Raji (cell line): ENCODE results near the gene LRRC25.

Experiments
- POLR2A ChIP-seq: IDR thresholded peaks from 2 replicates; pipeline ENCODE4 v1.6.1; 2011; ENCODE audit warnings: low read depth, low read length, control low read depth; ENCODE audit not compliant: insufficient read depth

Gene LRRC25

GRCh38 chr19:18397242-18398202, at the start of gene LRRC25:
LRRC25 (minus strand) TSS chr19:18397622; CDS start chr19:18396963, 659 bp downstream.
- no peak for TF ChIP-seq POLR2A

GRCh38 chr19:18446811-18447359, 49.5 kb upstream of the LRRC25 start:
- TF ChIP-seq POLR2A: no peak

GRCh38 chr19:18446145-18446810, 48.9 kb upstream of the LRRC25 start:
- no peak for TF ChIP-seq POLR2A

- no peak for TF ChIP-seq POLR2A
These were observed 48.0 kb upstream of the LRRC25 start for GRCh38 chr19:18445262-18445948.

GRCh38 chr19:18444513-18444912, 47.1 kb upstream of the LRRC25 start:
- TF ChIP-seq POLR2A: no peak

GRCh38 chr19:18443831-18444230, 46.4 kb upstream of the LRRC25 start:
- no peak for TF ChIP-seq POLR2A

GRCh38 chr19:18443406-18443805, 46.0 kb upstream of the LRRC25 start:
- TF ChIP-seq POLR2A: no peak

- no peak for TF ChIP-seq POLR2A
These were observed 45.5 kb upstream of the LRRC25 start for GRCh38 chr19:18442941-18443340.

- TF ChIP-seq POLR2A: no peak
These were observed 44.7 kb upstream of the LRRC25 start for GRCh38 chr19:18441804-18442788.

- TF ChIP-seq POLR2A: no peak
These were observed 43.7 kb upstream of the LRRC25 start for GRCh38 chr19:18440936-18441803.

GRCh38 chr19:18440415-18440877, 43.0 kb upstream of the LRRC25 start:
- no peak for TF ChIP-seq POLR2A

- TF ChIP-seq POLR2A: no peak
These were observed 42.5 kb upstream of the LRRC25 start for GRCh38 chr19:18439910-18440237.
